Neural cell (in vitro differentiated cells): ENCODE measurements around the gene SND1.

Experiments
- EZH2 ChIP-seq: fragments of 200-600, 300-800 bp; shearing (Covaris generic), sonication (generic); IDR thresholded peaks from 2 replicates; pipeline ENCODE4 v1.6.1; 2014; ENCODE audit warnings: antibody characterized with exemption, low read length, borderline replicate concordance, mild to moderate bottlenecking; ENCODE audit not compliant: insufficient read depth, poor library complexity, severe bottlenecking
- POLR2AphosphoS5 ChIP-seq: IDR thresholded peaks from 2 replicates; pipeline ENCODE4 v1.6.1; 2012

DNA sequence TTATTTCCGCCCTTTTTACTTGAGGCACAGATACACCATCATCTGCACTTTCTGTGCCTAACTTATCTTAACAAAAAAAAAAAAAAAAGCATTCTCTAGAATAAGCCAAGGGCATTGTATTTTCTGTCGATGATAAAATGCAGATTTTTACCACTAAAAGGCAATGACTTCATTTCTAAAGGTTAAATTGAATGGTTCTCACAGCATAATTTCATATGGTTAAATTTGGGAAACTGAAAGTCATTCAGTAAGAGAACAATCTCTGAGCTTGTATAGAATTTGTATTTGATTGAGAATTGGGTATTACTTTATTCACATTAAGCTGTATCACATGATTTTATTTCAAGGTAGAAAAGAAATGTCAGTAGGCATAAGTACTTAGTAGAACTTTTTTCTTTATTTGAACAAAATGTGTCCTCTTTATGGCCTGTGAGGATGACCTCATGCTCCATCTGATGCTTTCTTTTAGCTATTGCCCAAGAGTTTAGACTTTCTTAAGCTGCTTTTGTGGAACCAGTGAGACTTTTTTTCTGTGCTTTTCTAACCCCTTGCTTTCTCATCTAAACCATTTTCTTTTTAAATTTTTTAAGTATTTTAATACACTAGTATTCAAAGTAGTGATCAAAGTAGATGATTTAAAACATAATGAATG, 268.9 kb downstream of the SND1 start:
- TF ChIP-seq EZH2 (no peak), POLR2AphosphoS5 (no peak)
